CD4-positive, alpha-beta T cell treated with Interleukin-15 for 1 hour (primary cell): ENCODE measurements around the gene CELF1.
"Not testable (repeated sequence)": the region's sequence is repeated elsewhere in the genome, so short reads cannot be mapped to it uniquely, and the experiment has no call there.

Experiments used
- DNase-seq: peaks from one replicate; pipeline ENCODE4 v3.0.0-alpha.2; 2020

Gene CELF1

DNA sequence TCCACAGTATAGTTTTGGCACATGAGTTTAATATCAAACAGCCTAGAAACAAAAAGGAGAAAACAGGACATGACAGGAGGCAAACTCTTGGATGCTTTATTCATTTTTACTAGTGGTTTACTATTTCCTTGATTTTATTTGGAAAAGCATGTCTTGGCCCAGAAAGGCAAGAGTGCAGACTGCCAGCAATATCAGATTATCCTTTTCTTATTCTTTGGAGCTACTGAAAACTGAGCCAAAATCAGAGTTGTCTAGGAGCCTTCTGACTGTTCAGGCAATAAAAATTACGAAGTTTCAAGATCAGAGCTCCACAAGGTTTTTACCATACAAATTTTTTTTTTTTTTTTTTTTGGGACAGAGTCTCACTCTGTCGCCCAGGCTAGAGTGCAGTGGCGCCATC is 16.0 kb downstream of the CELF1 start:
- DNase-seq = no peak

DNA sequence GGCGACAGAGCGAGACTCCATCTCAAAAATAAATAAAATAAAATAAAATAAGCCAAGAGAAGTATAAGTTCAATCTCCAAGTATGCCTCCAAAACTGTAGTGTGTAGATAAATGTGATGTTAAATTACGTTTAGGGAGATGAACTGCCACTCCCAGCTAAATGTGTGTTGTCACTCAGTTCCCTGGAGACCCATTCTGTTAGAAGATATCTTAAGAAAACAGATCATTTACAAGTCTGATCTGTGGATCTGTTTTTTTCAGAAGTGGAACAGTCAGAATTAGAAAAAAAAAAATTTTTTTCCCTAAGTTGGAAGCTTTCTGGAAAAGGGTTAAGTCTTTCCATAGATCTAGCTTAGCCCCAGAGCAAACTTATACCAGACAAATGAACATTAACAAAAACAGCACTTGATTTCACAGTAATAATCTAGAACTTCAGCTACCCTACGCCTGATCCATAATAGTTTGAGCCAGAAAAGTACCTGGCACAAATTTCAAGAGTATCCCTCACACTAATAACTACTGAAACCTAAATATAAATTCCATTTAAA is 18.2 kb downstream of the CELF1 start:
- DNase-seq = no peak

DNA sequence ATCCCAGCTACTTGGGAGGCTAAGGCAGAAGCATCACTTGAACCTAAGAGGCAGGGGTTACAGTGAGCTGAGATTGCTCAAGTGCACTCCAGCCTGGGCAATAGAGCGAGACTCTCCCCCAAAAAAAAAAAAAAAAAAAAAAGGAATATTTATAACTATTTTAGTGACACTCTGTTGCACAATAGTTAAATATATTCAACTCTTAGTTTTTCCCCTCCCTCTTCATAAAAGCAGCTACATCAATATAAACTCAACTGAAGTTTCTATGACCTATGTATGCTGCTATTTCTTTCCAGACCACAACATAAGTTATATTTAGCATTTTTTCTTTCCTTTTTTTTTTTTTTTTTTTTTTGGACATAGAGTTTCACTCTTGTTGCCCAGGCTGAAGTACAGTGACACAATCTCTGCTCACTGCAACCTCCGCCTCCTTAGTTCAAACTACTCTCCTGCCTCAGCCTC is 19.2 kb downstream of the CELF1 start:
- DNase-seq = no peak

DNA sequence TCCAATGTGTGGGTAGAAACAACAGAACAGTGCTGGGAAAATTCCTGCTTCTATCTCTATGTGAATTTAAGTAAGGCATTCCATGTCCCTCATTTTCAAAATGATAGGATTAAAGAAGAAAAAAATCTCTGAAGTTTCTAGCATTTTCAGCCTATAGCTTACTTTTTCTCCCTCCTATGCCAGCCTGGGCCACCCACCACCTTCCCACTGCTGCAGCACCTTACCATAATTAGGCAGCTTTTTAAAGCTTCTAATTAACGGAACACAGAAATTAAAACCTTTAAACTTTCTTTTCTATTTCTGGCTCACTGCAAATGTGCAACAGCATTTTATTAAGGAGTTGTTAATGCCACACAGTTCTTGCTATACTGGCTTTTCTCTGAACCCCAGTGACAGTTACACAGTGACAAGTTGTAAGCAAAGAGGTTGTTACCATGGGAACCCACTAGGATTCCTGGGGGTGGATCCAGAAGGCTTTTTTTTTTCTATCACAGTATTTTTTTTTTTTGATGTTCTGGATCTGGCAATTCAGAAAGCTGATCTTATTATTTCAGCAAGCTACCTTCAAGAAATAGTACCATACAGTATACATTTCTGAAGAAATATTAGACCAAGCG is 20.2 kb downstream of the CELF1 start:
- DNase-seq = no peak

DNA sequence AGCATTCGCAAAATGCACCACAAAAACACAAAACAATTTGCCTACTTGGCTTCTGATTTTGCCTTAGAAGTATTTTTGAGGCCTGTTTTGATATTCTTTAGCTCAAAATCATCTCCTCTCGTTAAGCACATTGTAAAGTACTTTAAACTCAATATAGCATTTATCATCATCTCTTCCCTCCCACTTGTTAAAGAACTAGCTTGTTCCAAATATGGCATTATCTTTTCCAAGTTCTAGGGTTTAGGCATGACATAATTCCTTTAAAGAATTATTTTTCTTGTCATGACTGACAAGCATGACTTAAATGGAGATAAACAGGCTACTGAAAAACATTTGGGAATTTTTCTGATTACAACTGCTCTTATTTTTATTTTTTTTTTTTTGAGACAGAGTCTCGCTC is 21.3 kb downstream of the CELF1 start:
- no peak for DNase-seq

DNA sequence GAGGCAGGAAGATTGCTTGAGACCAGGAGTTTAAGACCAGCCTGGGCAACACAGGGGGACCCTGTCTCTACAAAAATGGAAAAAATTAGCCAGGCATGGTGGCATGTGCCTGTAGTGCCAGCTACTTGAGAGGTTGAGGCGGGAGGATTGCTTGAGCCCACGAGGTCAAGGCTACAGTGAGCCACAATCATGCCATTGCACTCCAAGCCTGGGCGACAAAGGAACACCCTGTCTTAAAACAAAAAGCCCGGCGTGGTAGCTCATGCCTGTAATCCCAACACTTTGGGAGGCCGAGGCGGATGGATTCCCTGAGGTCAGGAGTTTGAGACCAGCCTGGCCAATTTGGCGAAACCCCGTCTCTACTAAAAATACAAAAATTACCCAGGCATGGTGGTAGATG is 22.2 kb downstream of the CELF1 start:
- not testable (repeated sequence) for DNase-seq

DNA sequence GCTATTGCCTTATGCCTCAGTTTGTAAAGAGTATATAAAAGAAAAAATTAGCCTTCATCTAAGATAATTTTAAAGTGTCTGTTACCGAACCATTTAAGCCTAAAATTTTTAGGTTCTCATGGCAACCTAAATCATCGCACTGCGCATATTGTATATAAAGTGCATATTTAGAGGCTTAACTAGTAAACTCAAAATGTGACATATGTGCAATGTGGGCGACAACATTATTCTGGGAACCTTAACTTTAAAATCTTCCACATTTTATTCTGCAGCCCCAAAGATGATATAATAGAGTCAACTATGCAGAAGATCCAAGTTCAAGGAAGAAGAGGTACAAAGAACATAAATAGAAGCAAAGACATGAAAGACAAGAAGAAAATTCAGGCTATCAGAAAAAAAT is 23.0 kb downstream of the CELF1 start:
- DNase-seq = no peak

DNA sequence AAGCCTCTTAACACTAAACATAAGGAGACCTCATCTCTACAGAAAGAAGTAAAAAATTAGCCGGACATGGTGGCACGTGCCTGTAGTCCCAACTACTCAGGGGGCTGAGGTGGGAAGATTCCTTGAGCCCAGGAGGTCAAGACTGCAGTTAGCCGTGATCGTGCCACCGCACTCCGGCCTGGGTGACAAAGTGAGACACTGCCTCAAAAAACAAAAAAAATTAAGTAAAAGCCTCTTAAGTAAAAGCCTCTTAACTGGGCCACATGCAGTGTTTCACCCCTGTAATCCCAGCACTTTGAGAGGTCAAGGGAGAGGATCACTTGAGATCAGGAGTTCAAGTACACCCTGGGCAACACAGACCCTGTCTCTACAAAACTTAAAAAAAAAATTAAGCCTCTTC is 25.7 kb downstream of the CELF1 start:
- DNase-seq = no peak

DNA sequence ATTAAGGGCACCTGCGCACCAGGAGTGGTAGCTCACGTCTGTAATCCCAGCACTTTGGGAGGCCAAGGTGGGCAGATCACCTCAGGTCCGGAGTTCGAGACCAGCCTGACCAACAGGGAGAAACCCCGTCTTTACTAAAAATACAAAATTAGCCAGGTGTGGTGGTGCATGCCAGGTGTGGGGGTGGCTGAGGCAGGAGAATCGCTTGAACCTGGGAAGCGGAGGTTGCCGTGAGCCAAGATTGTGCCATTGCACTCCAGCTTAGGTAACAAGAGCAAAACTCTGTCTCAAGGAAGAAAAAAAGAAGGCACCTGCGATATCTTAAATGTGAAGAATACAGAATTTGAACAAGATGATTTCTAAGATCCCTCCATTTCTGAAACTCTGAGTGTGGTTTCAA is 26.9 kb downstream of the CELF1 start:
- DNase-seq = not testable (repeated sequence)

DNA sequence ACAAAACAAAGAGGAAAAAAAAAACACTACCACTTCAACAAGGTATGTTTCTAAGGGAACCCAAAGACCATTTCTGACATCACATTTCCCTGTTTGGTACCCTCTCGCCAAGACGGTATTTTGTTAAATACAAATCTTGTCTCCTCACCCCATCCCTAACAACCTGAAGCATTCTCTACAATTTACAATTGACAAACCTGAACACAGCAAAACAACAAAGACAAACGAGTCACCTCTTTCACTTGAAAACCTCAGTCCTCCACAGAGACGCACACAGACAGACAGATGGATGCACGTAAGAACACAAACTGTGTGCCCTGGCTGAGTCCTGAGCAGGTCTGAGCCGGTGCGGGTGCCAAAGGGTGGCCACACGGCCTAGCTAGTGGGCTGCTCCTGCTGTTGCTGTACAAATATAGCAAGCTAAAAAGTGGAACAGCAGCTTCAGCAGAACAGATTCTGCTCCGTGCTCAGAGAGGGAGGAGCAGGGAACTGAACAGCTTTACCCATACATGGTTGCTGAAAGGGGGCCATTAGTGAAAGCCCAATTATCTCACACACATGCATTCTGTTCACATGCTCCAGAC is 28.5 kb downstream of the CELF1 start:
- peak; percentile 22 for DNase-seq

DNA sequence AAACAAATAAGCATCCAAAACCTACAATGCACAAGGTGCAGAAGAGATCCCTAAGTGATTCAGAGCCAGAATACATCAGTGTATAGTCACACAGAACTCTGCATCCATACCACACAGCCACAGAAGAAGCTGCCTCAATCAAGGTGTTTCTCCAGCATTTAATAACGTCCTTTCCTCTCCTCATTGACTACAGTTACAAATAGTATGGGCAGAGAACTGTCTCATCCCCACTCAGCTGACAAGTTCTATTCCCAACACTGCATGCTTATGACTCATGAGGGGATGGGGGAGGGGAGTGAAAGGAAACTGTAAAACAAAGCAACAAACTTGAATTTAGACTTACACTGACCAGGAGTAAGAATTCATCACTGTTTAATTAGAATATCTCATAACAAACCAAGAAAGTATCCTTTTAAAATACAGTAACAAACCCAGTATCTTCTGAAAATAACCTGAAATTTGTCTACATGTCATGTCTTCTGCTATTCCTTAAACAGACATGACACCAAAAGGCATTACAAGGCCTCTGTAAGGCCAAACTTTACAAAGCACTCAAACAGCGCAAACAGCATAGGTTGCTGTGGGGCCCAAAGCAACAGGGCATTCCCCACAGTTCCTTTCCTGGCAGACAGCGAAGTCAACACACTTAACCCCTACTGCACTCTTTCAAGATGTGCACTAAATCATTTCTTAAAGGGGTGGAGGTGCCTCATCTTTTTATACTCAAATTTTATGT is 29.3 kb downstream of the CELF1 start:
- DNase-seq = peak; percentile 55

DNA sequence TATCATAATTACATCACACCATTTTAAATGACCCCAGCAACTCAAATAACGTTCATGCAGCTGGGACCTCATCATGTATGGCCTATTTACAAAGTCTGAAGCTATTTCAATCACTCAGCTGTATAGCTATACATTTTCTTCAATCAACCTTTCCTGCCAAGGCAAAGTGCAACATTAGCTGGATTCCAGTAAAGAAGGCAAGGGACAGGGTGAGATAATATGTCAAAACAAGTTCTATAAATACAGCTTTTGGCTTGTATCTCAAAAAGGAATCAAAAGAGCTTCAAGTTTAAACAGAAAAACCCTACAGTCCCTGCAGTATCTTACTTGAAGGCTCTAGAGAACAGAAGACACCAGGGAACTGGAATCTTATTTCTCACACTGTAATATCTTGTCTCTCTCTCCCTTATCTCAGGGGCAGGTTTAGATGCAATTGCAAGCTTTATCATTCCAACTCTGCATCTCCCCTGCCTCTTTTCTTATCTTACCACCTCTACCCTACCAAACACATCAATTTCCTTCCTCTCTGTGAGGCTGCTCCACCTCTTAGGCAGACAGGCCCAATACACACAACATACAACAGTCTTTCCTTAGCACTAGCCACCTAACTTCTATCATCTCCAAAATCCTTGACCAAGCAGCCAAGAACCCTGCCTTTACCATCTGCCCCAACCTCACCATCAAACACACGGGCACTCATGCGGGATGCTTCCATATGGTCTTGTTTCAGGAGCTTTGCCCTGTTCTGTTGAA is 34.5 kb downstream of the CELF1 start:
- DNase-seq = no peak

DNA sequence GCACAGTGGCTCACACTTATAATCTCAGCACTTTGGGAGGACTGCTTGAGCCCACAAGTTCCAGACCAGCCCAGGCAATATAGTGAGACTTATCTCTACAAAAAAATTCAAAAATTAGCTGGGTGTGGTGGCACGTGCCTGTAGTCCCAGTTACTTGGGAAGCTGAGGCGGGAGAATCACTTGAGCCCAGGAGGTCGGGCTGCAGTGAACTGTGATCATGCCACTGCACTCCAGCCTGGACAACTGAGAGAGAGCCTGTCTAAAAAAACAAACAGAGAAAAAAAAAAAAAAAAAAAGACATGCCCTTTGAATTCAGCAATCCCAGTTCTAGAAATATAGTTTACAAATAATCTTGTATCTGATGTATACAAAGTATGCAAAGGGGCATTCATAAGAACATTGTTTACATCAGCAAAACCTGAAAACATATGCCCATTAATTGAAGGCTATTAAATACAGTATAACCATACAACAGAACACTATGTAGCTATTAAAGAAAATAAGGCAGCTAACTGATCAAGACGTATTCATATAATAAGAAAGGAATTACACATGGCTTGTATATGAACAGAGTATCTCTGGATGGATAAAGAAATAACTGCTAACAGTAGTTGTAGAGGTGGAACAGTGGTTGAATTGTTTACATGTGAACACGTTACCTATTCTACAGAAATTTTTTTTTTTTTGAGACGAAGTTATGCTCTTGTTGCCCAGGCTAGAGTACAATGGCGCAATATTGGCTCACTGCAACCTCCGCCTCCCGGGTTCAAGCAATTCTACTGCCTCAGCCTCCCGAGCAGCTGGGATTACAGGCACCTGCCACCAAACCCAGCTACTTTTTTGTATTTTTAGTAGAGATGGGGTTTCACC is 35.7 kb downstream of the CELF1 start:
- no peak for DNase-seq

DNA sequence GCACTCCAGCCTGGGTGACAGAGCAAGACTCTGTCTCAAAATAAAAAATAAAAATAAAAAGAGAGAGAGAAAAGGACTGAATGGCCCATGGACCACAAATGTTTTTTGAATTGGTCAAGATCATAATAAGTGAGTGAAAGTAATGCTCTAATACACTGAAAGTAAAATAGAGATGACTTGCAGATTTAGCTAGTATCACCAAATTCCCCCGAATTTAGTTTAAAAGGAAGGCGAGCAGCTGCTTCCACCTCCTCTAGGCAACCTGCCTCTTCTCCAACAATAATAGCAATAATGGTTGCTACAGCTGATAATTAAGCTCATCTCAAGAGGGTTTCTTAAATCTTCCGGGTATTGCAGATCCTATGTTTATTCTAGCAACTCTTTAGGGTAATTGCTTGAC is 36.8 kb downstream of the CELF1 start:
- DNase-seq = no peak

DNA sequence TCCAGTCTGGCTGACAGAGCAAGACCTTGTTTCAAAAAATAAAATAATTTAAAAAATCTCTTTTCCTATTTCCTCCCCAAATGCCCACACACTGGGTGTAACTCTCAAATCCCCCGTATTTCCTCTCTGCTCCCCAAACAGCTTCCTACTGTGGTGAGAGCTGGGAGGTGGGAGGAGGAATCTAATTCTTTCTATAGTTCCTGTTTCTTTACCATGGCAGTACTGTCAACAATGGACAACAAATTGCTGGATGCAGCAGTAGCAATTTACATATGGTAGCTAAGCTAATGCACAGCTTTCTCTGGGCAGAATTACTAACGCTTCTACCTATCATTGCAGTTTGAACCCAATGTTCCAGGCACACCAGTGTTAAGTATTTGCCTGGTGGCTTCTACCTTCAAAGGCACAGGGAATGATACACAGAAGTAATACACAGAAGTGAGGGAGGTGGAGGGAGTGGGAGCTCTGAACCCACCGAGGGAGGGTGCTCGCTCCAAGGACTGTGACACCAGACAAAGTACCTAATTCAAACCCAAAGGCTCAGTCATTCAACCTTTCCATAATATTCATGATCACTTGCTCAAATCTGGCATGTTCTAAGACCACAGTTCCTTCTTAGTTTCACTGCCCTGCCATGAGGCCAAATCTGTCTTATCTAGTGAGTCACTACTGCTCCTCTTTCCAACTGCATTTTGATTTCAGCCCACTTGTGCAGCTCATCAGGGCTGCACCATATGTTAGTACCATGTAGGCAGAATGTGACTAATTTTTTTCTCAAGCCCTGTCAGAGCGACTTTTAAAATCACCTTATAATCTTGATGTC is 37.9 kb downstream of the CELF1 start:
- DNase-seq = peak; percentile 43

DNA sequence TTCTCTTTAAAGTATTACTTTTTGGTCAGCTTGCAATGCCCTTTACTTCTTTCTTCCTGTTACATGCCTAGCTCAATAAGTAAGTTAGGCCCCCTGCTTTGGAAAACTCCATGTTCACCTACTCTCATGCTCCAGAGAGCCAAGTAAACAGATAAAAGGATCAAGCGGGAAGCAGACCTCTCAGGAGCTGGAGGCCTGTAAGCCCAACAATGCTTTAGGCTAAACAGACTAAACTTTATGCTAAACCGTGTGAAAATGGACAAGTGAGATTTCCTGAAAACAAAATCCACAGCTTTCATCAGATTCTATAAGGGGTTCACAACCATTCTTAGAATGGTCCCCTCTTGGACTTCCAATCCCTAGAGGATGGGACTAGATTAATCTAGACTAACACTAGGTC is 40.2 kb downstream of the CELF1 start:
- DNase-seq = no peak

DNA sequence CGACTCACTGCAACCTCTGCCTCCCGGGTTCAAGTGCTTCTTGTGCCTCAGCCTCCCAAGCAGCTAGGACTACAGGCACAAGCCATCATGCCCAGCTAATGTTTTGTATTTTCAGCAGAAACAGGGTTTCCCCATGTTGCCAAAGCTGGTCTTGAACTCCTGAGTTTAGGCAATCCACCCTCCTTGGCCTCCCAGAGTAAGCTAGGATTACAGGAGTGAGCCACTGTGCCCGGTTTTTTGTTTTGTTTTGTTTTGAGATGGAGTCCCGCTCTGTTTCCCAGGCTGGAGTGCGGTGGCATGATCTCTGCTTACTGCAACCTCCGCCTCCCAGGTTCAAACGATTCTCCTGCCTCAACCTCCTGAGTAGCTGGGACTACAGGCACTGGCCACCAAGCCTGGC is 41.0 kb downstream of the CELF1 start:
- DNase-seq = no peak

DNA sequence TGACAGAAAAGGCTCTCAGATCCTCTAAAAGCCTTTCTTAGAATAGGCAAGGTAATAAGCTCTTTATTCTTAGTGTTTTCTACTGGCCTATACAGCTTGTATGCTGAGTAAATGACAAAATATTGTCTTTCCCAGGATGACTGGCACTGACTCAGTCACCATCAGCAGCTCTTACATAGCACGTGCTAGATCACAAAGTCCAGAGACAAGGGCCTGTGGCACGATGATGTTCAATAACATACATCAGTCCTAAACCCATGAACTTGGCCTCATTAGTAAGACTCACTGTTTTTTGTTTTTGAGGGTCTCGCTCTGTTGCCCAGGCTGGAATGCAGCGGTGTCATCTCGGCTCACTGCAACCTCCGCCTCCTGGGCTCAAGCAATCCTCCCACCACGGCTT is 42.7 kb downstream of the CELF1 start:
- DNase-seq = no peak

DNA sequence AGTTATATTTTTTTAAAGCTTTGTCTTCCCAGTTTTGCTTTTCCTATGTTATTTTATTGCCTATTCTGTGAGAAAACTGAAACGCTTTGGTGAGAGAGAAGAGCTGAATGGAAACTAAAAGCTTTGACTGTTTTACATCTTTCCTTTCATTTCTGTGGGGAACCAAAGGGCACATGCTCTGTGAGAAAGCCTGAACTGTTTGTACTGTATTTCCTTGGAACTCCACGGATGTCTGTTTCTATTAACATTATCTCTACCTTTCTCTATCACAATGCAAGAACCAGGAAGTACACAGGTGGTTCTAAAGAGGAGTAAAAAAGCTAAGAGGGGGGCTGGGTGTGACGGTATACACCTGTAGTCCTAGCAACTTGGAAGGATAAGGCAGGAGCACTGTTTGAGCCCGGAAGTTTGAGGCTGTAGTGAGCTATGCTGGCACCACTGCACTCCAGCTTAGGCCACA is 43.8 kb downstream of the CELF1 start:
- DNase-seq = no peak

DNA sequence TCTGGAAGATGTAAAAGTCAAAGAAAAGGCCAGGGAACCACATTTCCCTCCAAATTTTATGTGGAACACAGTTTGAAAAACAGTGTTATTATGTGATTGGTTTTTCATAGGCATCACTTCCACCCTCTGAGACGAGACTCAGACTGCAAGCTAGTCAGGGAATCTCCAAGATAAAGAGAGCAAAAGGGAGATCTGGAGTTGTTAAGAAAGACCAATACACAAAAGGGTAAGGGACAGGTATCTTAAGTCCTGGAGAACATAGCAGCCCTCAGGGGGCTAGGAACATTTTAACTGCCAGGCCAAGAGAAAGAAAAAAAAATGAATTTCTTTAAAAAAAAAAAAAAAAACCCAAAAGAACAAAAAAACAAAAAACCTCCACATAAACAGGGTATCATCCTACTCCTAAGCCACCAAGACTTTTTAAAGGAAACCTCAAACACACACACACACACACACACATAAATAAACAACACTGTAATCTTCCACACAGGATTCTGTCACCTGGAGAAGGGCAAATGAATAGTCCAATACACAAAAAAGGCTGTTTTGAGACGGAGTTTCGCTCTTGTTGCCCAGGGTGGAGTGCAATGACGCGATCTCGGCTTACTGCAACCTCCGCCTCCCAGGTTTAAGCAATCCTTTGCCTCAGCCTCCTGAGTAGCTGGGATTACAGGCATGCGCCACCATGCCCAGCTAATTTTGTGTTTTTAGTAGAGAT is 44.5 kb downstream of the CELF1 start:
- peak; percentile 18 for DNase-seq
